UCSD-AML1 (cell line): Measurements from ENCODE around the gene ANKRD40CL.
"Not testable (repeated sequence)": the region's sequence is repeated elsewhere in the genome, so short reads cannot be mapped to it uniquely, and the experiment has no call there.

Source experiments
- DNase-seq: peaks from one replicate; lab custom pipeline; 2025; ENCODE audit not compliant: unreplicated experiment; lab: John Stamatoyannopoulos, UW

ANKRD40CL gene

DNA sequence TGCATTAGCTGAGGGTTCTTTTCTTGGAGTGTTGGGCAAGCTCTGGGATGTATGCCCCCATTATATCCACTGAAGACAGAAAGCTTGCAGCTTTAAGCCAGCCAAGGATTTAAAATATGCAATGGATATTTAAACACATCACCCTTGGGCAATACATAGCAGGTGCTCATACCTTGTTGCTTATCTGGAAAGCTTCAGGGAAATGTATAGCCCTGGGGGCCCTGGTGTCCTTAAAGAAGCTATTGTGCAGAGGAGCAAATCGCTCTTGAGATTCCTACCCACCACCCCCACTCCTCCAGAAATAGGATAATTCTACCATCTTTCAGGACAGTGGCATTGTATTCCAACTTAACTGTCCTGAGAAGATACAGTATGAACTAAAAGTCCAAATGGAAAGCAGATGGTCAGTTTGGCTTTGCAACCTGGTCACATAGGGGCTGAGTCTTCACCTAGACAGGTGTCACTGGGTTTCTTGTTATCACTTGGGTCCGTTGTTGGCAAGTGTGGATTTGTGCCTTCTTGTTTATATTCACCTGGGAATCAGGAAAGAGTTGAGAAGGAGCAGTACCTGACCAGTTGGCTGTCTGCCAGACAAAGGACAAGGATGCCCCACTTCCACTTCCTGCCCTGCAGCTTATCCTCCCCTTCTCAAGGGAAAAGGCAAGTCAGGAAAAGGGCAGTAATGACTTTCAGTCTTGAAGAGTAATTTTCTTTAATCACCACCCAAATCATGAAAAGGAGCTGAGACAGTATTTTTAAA is 3.4 kb downstream of the ANKRD40CL start:
- DNase-seq: no peak

DNA sequence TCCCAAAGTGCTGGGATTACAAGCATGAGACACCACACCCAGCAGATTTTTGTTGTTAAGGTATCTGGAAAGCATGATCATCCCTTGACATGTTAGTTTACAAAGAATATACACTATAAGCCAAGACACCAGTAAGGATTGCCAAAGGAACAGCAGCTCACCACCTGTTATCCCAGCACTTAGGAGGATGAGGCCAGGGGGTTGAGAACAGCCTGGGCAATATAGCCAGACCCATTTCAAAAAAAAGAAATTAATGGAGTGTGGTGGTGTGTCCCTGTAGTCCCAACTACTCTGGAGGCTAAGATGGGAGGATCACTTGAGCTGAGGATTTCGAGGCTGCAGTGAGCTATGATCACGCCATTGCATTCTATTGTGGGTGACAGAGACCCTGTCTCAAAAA is 5.1 kb downstream of the ANKRD40CL start:
- DNase-seq: no peak

DNA sequence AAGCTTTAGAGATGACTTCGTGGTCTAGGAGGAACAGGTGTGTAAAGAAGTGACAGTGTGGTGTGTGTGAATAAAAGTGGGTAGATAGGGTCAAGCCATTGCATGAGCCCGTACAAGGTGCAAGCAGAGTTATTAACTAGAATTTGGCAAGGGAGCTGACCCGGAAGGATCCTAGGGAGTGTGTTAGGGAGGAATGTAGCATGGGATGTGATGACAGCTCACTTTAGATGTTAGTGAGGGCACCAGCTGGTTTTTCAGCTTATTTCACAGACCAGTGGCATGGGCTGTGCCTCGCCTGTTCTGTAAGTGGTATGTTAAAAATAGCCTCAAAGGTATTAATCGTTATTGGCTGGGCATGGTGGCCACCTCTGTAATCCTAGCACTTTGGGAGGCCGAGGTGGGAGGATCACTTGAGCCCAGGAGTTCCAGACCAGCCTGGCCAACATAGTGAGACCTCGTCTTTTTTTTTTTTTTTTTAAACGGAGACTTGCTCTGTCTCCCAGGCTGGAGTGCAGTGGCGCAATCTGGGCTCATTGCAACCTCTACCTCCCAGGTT is 8.3 kb downstream of the ANKRD40CL start:
- no peak for DNase-seq

DNA sequence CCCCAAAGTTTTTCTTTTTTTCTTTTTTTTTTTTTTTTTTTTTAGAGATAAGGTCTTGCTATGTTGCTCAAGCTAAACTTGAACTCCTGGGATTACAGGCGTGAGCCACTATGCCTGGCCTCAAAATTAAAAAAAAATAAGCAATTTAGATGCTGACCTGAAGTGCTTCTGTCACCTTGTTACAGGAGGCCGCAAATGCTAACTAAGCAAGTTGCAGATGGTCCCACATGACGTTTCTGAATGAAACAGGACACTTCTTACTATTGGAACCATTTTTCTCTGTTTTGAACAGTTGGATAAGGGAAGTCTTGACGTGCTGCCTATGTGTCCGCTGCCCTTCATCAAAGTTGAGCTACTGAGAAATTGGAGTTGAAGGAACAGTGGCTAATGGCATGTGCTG is 8.8 kb downstream of the ANKRD40CL start:
- DNase-seq: no peak

DNA sequence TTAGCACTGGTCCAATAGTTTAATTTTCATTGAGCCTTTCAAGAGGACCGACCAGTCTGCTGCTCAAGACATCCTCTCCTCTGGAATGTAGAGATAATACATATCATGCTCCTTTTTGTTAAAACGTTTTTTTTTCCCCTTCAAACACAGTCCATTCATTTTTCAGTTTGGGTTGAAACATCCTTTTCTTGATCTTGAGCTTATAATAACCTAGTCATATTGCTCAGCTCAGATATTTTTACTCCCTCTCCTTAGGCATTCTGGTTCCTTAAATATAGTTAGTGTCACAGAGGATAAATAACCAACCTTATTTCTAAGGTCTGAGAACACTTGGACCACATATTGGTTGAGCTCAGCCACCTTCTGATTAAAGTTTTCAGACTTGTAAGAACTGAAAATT is 12.8 kb downstream of the ANKRD40CL start:
- DNase-seq: no peak

DNA sequence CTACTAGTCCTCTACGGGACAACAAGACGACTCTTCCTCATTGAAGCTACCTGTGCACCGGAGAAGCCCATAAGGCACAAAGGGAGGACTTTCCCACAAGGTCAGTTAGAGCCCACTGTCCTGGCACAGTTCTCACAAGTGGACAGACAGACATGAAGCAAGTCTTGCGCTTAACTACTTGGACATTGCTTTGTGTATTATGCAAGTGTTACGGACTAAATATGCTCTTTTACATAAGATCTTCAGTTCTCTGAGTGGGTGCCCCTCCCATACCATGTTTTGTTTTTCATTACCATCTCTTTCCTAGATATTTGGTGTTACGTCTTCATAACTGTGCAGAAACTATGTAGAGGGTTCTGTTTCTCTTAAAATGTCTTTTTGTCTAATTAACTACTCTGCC is 18.1 kb downstream of the ANKRD40CL start:
- DNase-seq: no peak

DNA sequence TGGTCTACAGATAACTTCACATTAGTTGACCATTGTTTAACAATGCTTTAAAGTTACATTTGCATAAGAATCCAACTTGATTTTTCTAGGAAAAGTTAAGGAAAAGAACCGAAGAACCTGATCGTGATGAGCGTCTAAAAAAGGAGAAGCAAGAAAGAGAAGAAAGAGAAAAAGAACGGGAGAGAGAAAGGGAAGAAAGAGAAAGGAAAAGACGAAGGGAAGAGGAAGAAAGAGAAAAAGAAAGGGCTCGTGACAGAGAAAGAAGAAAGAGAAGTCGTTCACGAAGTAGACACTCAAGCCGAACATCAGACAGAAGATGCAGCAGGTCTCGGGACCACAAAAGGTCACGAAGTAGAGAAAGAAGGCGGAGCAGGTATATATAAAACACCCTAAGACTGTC is 21.7 kb downstream of the ANKRD40CL start:
- DNase-seq: no peak

DNA sequence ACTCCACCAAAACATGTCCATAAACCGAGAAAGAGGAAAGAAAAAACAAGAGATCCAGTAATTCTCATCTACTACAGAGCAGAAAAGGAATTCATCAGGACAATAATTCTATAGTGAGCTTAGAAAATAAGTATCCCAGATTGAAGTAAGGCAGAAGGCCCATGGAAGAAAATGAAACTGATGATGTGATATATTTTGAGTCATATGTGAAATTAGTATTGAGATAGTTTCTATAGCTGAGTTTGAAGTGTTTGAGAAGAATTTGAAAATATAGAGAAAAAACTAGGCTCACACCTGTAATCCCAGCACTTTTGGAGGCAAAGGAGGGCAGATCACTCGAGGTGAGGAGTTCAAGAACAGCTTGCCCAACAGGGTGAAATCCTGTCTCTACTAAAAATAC is 28.2 kb downstream of the ANKRD40CL start:
- DNase-seq: no peak

DNA sequence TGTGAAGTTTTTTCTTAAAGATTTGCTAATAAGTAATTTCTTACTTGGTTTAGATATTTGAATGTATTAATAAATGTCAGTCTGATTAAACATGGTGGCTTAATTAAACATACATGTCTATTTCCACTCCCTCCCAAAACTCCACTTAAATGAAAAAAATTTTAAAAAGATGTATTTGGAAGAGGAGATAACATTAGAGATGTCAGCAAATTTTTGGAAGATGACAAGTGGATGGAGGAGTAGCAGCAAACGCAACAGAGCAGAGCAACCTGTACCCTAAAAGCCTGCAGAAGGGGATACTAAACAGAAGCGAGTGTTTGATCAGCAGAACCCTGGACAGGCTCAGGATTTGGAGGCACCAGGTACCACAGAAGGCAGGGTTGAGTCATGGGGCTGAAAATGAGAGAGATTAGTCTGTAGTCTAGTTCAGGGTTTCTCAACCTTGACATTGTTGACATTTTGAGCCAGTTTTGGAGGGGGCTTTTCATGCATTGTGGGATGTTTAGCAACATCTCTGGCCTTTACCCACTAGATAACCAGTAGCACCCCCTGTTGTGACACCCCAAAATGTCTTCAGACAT is 30.1 kb downstream of the ANKRD40CL start:
- no peak for DNase-seq

DNA sequence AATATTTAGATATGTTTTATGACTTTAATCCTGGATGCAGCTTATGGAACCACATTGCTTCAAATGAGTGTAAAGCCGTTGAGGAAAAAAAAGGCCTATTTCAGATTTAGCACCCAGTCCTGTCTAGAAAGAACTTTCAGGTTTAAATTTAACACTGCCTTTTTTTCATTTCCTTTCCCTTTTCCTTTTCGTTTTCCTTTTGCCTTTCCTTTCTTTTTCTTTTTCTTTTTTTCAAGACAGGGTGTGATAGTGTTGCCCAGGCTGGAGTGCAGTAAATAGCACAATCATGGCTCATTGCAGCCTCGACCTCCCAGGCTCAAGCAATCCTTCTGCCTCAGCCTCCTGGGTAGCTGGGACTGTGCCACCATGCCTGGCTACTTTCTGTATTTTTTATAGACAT is 32.0 kb downstream of the ANKRD40CL start:
- no peak for DNase-seq

DNA sequence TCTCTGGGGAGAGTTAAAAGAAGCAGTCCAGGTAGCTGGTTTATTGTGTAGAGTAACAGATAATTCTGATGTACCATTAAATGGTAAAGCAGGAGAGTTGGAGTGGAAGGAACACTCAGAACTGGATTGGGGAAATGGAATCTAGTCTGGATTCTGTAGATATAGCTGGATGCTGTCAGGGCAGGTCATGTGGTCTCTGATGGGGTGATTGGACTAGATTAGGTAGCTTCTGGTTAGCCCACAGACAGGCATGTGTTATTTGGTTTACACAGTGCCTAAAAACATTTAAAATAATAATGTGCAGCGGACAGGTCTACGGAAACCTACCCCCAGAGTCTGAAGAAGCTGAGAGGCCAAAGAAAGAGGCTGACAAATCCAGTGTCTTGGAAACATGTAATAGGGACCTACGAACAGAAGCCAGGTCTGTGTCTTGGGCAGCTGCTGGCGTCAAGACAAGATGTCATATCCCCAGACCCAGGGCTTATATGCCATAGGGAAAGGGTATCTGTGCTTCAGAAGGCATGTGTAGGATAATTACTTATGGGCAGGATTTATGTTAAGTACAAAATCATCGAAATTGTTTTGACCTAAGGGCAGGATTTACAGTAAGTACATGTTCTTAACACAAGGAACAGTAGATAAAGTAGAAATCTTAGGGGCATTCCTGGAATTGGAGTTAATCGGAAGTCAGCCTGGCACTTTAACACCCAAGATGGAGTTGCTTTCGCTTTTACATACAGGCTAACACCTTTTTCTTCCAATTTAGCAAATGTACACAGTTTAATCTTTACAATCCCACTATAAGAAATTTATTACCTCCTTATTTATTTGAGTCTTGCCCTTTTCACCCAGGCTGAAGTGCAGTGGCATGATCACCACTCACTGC is 35.5 kb downstream of the ANKRD40CL start:
- no peak for DNase-seq

DNA sequence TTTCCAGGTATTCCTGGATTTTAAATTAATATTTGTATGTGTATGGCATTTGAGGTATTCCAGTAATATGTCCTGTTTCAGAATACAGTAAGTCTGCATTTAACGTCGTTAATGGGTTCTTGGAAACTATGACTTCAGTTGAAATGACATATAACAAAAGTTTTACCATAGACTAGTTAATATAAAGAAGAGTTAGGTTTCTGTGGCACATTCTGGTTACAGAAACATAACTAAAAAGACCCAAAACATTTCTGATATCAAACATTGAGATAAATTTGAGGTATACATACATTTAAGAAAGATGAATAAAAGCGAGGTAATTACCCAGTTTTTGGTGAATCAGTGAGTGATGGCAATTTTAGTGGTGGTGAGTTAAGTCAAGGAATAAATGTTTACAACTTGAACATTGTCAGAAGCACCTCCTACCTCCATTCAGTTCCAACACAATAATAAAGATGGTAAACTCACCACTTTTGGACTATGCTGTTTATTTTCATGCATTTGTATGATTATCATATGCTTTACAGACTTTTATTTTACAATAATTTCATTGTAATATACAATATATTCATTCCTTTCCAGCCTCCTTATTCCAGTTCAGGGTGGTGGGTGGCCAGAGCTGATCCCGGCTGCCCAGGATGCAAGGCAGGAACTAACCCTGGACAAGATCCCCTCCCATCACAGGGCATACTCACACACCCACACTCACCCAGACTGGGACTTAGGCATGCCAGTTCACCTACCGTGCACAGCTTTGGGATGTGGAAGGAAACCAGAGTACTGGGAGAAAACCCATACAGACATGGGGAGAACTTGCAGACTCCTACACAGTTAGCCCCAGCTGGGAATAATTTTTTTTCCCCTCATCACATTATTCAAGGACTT is 38.2 kb downstream of the ANKRD40CL start:
- no peak for DNase-seq

DNA sequence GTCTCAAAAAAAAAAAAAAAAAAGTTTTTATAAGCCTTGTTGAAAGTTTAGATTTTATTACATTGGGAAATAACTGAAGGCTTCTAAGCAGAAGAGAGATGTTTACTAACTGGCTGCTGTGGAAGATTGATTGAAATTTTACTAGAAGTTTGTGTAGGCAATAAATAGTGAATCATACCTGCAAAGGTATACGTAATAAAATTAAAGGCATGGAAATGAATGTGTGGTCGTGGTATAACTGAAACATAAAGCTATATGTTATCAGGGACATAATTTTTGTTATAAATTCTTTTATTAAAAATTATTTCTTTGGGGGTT is 39.2 kb downstream of the ANKRD40CL start:
- no peak for DNase-seq

DNA sequence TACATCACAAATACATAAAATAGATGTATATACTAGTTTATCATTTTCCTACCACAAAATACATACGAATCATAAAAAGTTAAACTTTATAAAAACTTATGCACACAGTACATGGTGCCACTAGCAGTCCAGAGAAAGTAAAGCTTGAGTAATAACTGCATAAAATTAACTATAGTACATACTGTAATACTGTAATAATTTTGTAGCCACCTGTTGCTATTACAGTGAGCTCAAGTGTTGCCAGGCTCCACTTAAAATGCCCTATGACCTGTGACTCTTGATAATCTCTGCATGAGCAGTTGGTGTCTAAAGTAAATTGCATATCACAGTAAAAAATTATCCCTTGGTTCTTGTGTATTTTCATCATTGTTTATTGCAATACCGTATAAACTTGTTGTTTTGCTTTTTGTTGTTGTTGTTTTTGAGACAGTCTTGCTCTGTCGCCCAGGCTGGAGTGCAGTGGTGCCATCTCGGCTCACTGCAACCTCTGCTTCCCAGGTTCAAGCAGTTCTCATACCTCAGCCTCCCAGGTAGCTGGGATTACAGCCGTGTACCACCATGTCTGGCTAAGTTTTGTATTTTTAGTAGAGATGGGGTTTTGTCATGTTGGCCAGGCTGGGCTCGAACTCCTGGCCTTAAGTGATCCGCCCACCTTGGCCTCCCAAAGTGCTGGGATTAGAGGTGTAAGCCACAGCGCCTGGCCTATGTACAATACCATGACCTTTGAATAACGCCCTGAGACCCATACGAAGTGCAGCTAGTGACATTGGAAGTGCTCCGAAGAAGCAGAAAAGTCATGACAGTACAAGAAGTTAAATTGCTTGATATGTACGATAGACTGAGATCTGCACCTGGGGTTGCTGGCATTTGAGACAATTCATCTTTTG is 41.3 kb downstream of the ANKRD40CL start:
- no peak for DNase-seq

DNA sequence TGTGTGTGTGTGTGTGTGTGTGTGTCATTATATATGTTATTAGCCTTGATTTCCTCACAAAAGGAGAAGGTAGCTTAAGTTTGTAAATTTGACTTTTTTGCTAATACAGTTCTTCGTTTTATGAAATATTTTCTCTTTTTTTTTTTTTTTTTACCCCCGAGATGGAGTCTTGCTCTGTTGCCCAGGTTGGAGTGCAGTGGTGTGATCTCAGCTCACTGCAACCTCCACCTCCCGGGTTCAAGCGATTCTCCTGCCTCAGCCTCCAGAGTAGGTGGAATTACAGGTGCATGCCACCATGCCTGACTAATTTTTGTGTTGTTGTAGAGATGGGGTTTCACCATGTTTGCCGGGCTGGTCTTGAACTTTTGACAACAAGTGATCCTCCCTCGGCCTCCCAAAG is 42.7 kb downstream of the ANKRD40CL start:
- not testable (repeated sequence) for DNase-seq

DNA sequence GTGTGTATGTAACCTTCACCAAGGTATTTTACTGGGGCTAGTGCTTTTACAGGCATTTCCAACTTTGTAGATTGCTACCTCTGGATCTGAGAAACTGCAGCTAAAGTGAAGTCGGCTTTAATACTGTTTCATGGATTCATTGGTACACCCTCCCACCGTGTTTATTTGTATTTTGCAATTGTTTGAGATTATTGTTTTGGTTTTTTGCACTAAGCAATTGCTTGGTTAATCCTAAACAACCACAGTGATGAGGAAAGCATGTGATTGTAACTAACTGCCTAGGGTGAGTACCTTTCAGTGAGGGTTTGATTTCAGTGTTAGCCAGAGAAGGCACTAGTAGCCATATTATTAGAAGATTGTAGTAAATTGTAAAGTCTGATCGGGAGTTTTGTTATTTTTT is 44.6 kb downstream of the ANKRD40CL start:
- DNase-seq: no peak

DNA sequence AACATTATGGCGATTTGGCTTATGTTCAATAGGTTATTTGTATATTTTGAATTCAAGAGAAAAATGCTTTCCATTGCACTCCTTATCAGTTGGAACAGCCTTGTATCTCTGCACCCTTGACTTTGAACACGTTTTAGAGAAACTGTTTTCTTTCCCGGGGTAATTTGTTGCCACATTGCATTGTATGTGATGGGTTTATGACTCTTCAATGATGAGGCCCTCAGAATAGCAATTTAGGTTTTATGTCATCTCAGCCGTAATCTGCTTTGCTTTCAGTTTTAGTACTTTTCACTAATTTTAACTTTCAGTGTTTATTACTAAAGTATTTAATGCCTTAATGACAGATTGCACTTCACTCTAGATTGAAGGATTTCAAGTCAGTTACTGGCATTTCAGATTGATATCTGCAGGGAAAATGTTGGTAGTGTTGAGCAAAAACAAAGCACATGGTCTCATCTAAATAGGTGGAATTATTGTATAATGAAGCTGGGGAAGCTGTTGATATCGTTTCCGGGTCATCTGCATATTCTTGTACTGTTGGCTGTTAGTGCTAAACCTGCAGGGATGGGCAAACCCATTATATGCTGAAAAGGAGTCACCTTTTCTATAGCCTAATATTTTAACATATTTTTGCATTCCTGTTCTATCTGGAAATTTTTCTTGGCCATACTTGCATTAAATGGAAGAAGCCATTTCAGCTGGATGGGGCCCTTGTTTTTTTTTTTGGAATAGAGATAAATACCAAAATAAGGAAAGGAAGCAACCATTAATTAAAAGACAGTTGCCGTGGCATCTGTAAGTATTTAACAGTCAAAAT is 45.9 kb downstream of the ANKRD40CL start:
- DNase-seq: no peak

DNA sequence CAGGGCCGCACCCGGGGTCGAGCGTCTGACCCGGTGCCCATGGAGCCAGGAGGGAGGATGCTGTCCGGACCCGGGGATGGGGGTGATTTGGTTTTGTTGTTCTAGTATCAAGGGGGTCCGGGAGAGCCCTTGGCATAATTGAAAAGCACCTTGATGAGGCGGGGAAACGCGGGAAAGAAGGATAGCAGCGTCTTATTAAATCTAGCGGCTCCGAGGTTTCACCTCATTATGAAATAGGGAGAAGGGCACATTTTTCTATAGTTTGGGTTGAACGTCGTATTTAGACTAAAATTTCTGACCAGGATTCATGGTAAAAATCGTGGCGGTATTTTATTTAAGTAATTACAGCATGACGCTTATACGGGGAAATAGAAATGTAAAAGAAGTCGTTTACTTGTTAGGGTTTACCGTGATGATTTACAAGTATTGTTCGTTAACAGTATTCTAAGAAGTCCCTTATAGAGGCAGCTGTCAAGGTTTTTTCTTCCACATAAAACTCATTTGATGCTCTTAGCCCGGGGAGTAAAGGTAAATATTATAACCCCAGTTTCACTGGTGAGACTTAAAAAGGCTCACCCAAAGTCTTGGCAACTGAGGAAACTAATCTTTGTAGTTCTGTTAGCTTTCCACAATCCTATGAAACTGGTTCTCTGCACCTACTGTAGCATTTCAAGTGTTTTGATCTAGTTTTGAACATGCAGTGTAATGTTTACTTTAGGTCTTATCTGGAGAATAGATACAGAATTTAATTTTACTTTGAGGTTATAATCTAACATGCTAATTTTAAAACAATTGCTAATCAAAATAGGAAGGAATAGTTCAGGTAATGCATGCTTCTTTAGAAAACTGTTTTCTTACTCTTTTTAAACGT is 47.2 kb downstream of the ANKRD40CL start:
- no peak for DNase-seq
